ENCODE data around the gene SIDT2.
"Not testable (repeated sequence)": the region's sequence is repeated elsewhere in the genome, so short reads cannot be mapped to it uniquely, and the experiment has no call there.

SIDT2 gene

GRCh38 chr11:117178210-117179034, at the start of gene SIDT2:
SIDT2 (plus strand) TSS chr11:117178743; CDS start chr11:117179264, 521 bp downstream.
- DNase-seq: peak; percentile 89

- not testable (repeated sequence) for DNase-seq
These were observed 48.1 kb upstream of the SIDT2 start for GRCh38 chr11:117130396-117130795.

- no peak for DNase-seq
These were observed 47.7 kb upstream of the SIDT2 start for GRCh38 chr11:117130879-117131278.

GRCh38 chr11:117134431-117134830, 44.1 kb upstream of the SIDT2 start:
- no peak for DNase-seq

GRCh38 chr11:117134979-117135378, 43.6 kb upstream of the SIDT2 start:
- not testable (repeated sequence) for DNase-seq

- not testable (repeated sequence) for DNase-seq
These were observed 41.1 kb upstream of the SIDT2 start for GRCh38 chr11:117137223-117138086.

- DNase-seq: peak; percentile 85
These were observed 35.2 kb upstream of the SIDT2 start for GRCh38 chr11:117143390-117143789.

GRCh38 chr11:117143871-117144476, 34.6 kb upstream of the SIDT2 start, which contains the start of gene PAFAH1B2:
PAFAH1B2 (plus strand) TSS chr11:117144287; CDS start chr11:117152448, 8,161 bp downstream.
- peak; percentile 96 for DNase-seq

- no peak for DNase-seq
These were observed 33.8 kb upstream of the SIDT2 start for GRCh38 chr11:117144477-117145392.

GRCh38 chr11:117145393-117145761, 33.2 kb upstream of the SIDT2 start:
- DNase-seq: no peak

- no peak for DNase-seq
These were observed 32.0 kb upstream of the SIDT2 start for GRCh38 chr11:117146521-117146920.

GRCh38 chr11:117152066-117152465, 26.5 kb upstream of the SIDT2 start:
- DNase-seq: no peak

- no peak for DNase-seq
These were observed 24.1 kb upstream of the SIDT2 start for GRCh38 chr11:117154468-117154867.

- DNase-seq: no peak
These were observed 21.0 kb upstream of the SIDT2 start for GRCh38 chr11:117157507-117157906.

- DNase-seq: no peak
These were observed 18.7 kb upstream of the SIDT2 start for GRCh38 chr11:117159892-117160291.

GRCh38 chr11:117160826-117161225, 17.7 kb upstream of the SIDT2 start:
- no peak for DNase-seq

- DNase-seq: no peak
These were observed 12.1 kb upstream of the SIDT2 start for GRCh38 chr11:117166491-117166890.

GRCh38 chr11:117169736-117170135, 8.8 kb upstream of the SIDT2 start:
- DNase-seq: no peak

- DNase-seq: no peak
These were observed 8.3 kb upstream of the SIDT2 start for GRCh38 chr11:117170210-117170609.

- DNase-seq: no peak
These were observed 7.5 kb upstream of the SIDT2 start for GRCh38 chr11:117171007-117171403.

GRCh38 chr11:117171404-117172061, 7.0 kb upstream of the SIDT2 start:
- no peak for DNase-seq

All from DMS79 treated with DMSO at 0.1 percent for 48 hours (cell line).